Activated naive CD8-positive, alpha-beta T cell treated with anti-CD3 and anti-CD28 coated beads, Interleukin-2, amount 50 U/mL, for 24 hours (primary cell): ENCODE results near the gene KPTN.

Source experiments
- ATAC-seq: fragments of 150-1000 bp; cut with Tn5 transposase; one replicate; pipeline ENCODE4 v1.10.0; 2021
- DNase-seq: peaks from one replicate; pipeline ENCODE4 v3.0.0; 2021
- H3K27ac Mint-ChIP-seq: one replicate; pipeline ENCODE4 v1.8.0; 2021; ENCODE audit warnings: mild to moderate bottlenecking, mixed read lengths
- H3K27me3 Mint-ChIP-seq: one replicate; pipeline ENCODE4 v1.8.0; 2021; ENCODE audit warnings: mixed read lengths
- H3K36me3 Mint-ChIP-seq: one replicate; pipeline ENCODE4 v1.8.0; 2021; ENCODE audit warnings: low read depth, mixed read lengths
- H3K4me1 Mint-ChIP-seq: one replicate; pipeline ENCODE4 v1.8.0; 2021; ENCODE audit warnings: mixed read lengths
- H3K4me3 Mint-ChIP-seq: one replicate; pipeline ENCODE4 v1.8.0; 2021; ENCODE audit warnings: mild to moderate bottlenecking, moderate library complexity, mixed read lengths
- H3K9me3 Mint-ChIP-seq: one replicate; pipeline ENCODE4 v1.8.0; 2021; ENCODE audit warnings: mixed read lengths

Gene KPTN

DNA sequence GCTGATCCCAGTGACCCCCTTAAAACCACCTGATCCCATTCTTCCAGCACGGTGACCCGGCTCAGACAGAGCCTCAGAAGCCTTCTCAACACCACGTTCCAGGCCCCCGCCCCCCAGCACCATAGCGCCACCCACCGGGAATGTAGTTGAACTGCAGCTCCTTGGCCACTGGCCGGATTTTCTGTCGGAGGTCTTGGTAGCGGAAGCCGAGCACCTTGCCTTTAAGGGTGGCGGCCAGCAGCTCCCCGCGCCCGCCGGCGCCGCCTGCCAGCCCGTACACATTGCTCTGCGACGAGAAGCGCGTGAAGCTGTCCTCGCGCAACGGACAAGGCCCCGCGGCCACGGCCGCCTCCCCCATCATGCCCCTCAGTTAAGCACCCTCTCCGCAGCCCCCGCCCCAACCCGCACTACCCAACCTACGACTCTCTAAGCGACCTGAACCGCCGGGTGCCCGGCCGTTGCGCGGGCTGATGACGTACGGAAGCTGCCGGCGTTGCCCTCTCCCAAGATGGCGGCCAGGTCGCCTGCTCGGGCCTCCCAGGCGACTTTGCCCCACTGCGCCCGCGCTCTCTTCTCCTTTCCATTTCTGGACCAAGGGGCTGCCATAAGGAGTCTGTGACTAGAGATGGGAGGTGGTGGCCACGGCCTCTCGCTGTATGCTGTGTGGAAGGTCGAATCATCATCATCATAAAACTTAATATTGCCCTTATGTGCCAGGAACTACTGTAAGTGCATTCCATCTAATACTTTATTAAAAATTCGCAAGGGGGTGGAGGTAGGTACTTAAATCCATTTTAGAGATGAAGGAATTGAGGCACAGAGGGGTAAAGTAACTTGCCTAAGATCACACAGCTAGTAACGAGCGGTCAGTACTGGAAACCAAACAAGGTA is at the start of gene KPTN:
TSS of gene KPTN (minus strand) at position 420 of the 891 bp plus-strand sequence. CDS start at position 361, 59 bp downstream.
- no peaks in the 10 kb centered on the region for H3K27me3 Mint-ChIP-seq
- no peaks in the 10 kb centered on the region for H3K9me3 Mint-ChIP-seq
- peak within 1 kb of the TSS; percentile 99 for H3K4me3 Mint-ChIP-seq
- DNase-seq, result peak; percentile 91
- peaks cover 5% of the 10 kb centered on the region for H3K36me3 Mint-ChIP-seq
- ATAC-seq, result peak; percentile 85
- H3K4me1 Mint-ChIP-seq, result peaks cover 38% of the 10 kb centered on the region
- H3K27ac Mint-ChIP-seq, result peak within 1 kb of the TSS; percentile 98

DNA sequence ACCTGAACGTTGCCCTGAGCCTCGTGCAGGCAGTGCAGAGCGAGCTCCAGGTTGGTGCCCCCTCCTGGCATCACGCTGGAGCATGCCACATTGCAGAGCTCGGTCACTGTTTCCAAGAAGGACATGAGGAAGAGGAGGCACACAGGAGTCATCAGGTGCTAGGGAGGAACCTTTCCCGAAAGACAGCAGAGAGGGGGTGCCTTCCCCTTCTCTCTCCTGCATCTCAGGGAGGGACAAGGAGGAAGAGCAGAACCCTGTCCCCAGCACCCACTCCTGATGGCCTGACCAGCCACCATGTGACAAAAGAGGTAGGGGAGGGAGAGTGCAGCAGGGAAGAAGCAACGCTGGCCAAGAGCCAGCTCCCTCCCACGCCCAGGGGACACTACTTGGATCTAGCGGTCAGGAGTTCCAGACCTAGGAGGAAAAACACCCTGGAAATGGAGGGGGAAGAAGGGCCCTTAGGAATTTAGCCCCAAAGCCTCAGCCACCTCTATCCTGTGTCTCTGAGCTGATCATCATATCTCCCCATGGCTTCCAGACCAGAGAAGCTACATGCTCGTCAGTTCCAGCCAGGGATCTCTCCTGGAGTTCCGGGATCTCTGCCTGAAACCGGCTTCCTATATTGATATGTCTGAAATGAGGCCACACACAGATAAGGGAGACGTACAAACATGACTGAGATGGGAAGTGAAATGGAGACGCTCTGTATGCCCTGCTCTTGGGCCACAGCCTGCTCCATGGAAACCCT is 47.8 kb upstream of the KPTN start:
- ATAC-seq, result no peak

GRCh38 chr19:47529018-47529742 is 45.2 kb upstream of the KPTN start:
- H3K4me3 Mint-ChIP-seq, result no peak overlapping the region
- H3K36me3 Mint-ChIP-seq, result no peaks in the 10 kb centered on the region
- ATAC-seq (no peak), DNase-seq (no peak)
- no peaks in the 10 kb centered on the region for H3K4me1 Mint-ChIP-seq
- H3K9me3 Mint-ChIP-seq, result no peaks in the 10 kb centered on the region
- peaks cover 6% of the 10 kb centered on the region for H3K27me3 Mint-ChIP-seq
- H3K27ac Mint-ChIP-seq, result no peak overlapping the region

More for the DNA sequence above, 47.8 kb upstream of the KPTN start:
- Mint-ChIP-seq H3K27me3 (peaks cover 4% of the 10 kb centered on the region), H3K4me1 (no peaks in the 10 kb centered on the region), H3K4me3 (no peak overlapping the region), H3K36me3 (no peaks in the 10 kb centered on the region), H3K27ac (no peak overlapping the region), H3K9me3 (no peaks in the 10 kb centered on the region)
- DNase-seq, result no peak

DNA sequence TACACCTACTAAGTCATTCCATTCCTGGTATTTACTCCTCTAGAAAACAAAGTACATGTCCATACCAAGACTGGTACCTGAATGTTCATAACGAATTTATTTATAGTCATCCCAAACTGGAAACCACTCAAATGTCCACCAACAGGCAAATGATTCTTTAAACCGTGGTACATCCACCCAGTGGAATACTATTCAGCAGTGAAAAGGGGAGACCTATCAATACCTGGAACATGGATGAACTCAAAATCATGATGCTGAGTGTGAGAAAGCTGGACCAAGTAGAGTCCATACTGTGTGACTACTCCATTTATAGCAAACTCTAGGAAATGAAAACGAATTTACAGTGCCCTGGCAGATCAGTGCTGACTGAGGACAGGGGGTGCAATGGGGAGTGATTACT is 42.8 kb upstream of the KPTN start:
- Mint-ChIP-seq H3K4me3 (no peak overlapping the region), H3K27ac (no peak overlapping the region), H3K27me3 (peaks cover 15% of the 10 kb centered on the region)

GRCh38 chr19:47523473-47523872 is 39.5 kb upstream of the KPTN start:
- DNase-seq, result no peak
- Mint-ChIP-seq H3K27me3 (peaks cover 21% of the 10 kb centered on the region), H3K4me1 (peaks cover 32% of the 10 kb centered on the region), H3K9me3 (no peaks in the 10 kb centered on the region), H3K4me3 (no peak overlapping the region), H3K27ac (no peak overlapping the region), H3K36me3 (no peaks in the 10 kb centered on the region)
- no peak for ATAC-seq

More for the DNA sequence above, 42.8 kb upstream of the KPTN start:
- no peak for ATAC-seq
- Mint-ChIP-seq H3K9me3 (no peaks in the 10 kb centered on the region), H3K4me1 (peaks cover 7% of the 10 kb centered on the region), H3K36me3 (no peaks in the 10 kb centered on the region)
- no peak for DNase-seq

DNA sequence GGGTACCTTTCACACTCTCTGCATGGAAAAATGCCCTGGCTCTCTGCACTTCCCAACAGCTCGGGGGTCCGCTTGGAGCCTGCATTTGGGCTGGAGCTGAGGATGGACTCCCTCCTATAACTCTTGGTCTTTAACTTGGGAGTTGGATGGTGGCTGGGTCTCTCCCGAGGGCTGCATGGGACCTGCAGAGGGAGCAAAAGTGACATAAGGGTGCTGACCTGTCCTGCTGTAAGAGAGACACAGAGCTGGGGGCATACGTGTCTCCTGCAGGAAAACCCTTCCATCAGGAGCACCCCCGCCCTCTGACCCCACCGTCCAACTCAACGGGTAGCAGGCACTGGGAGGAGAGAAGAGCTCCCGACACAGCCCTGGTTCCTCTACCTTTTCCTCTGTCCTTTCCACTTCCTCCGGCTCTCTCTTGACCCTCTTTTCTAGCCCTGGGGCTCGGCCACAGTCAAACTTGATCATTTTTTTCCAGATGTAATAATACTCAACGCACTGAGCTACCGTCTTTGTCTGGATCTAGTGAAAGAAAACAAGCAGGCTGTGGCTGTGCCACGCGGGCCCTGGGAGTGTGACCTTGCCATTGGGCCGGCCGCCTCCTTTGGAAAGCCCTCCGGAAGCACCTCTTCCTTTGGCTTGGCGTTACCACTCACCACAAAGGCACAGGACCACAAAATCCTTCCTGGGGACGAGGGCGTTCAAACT is 37.6 kb upstream of the KPTN start:
- Mint-ChIP-seq H3K27me3 (peaks cover 21% of the 10 kb centered on the region), H3K36me3 (no peaks in the 10 kb centered on the region), H3K27ac (no peak overlapping the region), H3K4me3 (no peak overlapping the region), H3K4me1 (peaks cover 51% of the 10 kb centered on the region), H3K9me3 (no peaks in the 10 kb centered on the region)
- DNase-seq (no peak), ATAC-seq (no peak)

GRCh38 chr19:47520839-47521238 is 36.8 kb upstream of the KPTN start:
- Mint-ChIP-seq H3K36me3 (no peaks in the 10 kb centered on the region), H3K4me3 (no peak overlapping the region), H3K4me1 (peaks cover 59% of the 10 kb centered on the region), H3K27me3 (peaks cover 20% of the 10 kb centered on the region), H3K9me3 (no peaks in the 10 kb centered on the region), H3K27ac (no peak overlapping the region)
- ATAC-seq (no peak), DNase-seq (no peak)

GRCh38 chr19:47520343-47520806 is 36.4 kb upstream of the KPTN start:
- no peak overlapping the region for H3K27ac Mint-ChIP-seq
- peaks cover 63% of the 10 kb centered on the region for H3K4me1 Mint-ChIP-seq
- H3K27me3 Mint-ChIP-seq, result peaks cover 20% of the 10 kb centered on the region
- ATAC-seq (no peak), DNase-seq (no peak)
- no peak overlapping the region for H3K4me3 Mint-ChIP-seq
- no peaks in the 10 kb centered on the region for H3K9me3 Mint-ChIP-seq
- no peaks in the 10 kb centered on the region for H3K36me3 Mint-ChIP-seq

DNA sequence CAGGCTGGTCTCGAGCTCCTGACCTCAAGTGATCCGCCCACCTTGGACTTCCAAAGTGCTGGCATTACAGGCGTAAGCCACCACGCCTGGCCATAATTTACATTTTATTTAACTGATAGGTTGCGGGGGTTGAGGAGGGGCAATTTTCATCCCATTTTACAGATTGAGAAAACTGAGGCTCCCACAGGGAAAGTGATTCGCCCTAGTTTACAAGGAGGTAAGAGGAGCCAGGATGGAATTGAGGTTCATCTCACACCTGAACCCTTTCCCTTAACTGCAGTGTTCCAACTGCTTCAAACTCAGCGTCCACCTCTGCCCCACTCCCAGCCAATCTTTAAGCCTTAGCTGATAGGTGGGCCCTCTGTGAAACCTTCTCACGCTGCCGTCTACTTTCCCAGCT is 34.8 kb upstream of the KPTN start:
- Mint-ChIP-seq H3K4me3 (no peak overlapping the region), H3K36me3 (no peaks in the 10 kb centered on the region), H3K27ac (no peak overlapping the region), H3K27me3 (peaks cover 18% of the 10 kb centered on the region), H3K4me1 (peaks cover 76% of the 10 kb centered on the region), H3K9me3 (no peaks in the 10 kb centered on the region)
- DNase-seq, result no peak
- no peak for ATAC-seq

- H3K27me3 Mint-ChIP-seq, result peaks cover 13% of the 10 kb centered on the region
- no peaks in the 10 kb centered on the region for H3K36me3 Mint-ChIP-seq
- H3K27ac Mint-ChIP-seq, result peak overlapping the region; percentile 86
- no peaks in the 10 kb centered on the region for H3K9me3 Mint-ChIP-seq
- DNase-seq, result peak; percentile 75
- H3K4me1 Mint-ChIP-seq, result peaks cover 80% of the 10 kb centered on the region
- peak overlapping the region; percentile 63 for H3K4me3 Mint-ChIP-seq
- ATAC-seq, result peak; percentile 33
Observed at GRCh38 chr19:47518139-47518538, 34.1 kb upstream of the KPTN start.

- DNase-seq (peak; percentile 100), ATAC-seq (peak; percentile 95)
- Mint-ChIP-seq H3K36me3 (peaks cover 2% of the 10 kb centered on the region), H3K4me1 (peaks cover 84% of the 10 kb centered on the region), H3K4me3 (peak within 1 kb of the TSS; percentile 97), H3K9me3 (no peaks in the 10 kb centered on the region), H3K27ac (peak within 1 kb of the TSS; percentile 96), H3K27me3 (peaks cover 2% of the 10 kb centered on the region)
Observed at GRCh38 chr19:47514869-47515588, 31.0 kb upstream of the KPTN start, which contains the start of gene NAPA. Gene NAPA (minus strand): TSS chr19:47515063. CDS start chr19:47514940, 123 bp downstream.

DNA sequence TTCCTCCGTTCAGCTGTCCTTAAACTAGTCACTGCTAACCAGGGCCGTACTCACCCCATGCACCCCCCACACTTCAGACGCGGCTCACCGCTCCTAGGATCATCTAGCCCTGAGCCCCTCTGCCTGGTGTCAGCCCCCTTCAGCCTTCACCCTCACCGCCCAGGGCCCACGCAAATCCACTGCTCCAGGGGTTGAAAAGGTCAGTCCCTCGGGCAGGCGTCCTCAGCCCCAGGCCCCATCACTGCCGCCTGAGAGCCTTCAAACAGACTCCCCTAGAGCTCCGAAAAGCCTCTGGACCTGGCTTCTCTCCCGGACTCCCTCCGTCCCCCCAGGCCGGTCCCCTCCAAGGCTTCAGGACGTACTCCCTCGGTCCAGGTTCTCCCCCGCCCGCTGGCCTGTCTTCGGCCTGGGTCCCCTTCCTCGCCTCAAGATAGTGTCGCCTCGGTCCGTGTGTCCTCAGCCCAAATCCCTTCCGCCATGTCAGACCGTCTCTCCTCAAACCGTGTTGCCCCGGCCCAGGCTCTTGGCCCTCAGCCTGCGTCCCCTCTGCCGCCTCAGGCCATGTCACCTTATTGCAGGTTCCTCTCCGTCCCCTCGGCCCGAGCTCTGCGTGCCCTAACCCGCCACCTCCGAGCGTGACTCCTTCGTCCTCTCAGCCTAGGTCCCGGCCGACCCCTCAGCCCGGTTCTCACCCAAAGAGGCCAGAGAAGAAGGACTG is 30.3 kb upstream of the KPTN start:
- no peak for ATAC-seq

DNA sequence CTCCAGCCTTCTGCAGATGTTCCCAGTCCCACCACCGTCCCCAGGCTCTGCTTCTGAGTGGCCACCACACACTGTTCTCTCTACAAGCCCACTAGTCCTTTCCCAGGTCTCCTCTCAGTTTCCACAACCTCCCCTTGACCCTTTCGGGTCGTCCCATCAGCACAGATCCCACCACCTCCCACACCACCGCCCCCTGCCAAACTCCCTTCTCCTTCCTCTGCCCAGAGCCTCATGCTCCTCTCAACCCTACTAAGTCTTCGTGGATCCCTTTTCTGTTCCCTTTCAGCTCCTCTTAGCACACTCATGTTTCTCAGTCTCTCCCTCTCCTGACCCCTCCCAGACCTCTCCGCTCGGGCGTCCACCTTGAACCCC is 28.9 kb upstream of the KPTN start:
- H3K36me3 Mint-ChIP-seq, result peaks cover 5% of the 10 kb centered on the region
- H3K4me3 Mint-ChIP-seq, result peak overlapping the region; percentile 97
- H3K27ac Mint-ChIP-seq, result peak overlapping the region; percentile 96
- H3K27me3 Mint-ChIP-seq, result no peaks in the 10 kb centered on the region
- ATAC-seq (no peak), DNase-seq (no peak)
- no peaks in the 10 kb centered on the region for H3K9me3 Mint-ChIP-seq
- H3K4me1 Mint-ChIP-seq, result peaks cover 70% of the 10 kb centered on the region

More for the DNA sequence above, 30.3 kb upstream of the KPTN start:
- peaks cover 84% of the 10 kb centered on the region for H3K4me1 Mint-ChIP-seq
- H3K27ac Mint-ChIP-seq, result peak overlapping the region; percentile 96
- H3K36me3 Mint-ChIP-seq, result peaks cover 5% of the 10 kb centered on the region
- DNase-seq, result no peak
- no peaks in the 10 kb centered on the region for H3K9me3 Mint-ChIP-seq
- H3K4me3 Mint-ChIP-seq, result peak overlapping the region; percentile 97
- H3K27me3 Mint-ChIP-seq, result no peaks in the 10 kb centered on the region
